Measurements from ENCODE around the gene NTSR1. TPM values are rescaled to one million over a fixed set of nuclear protein-coding genes. Genes with fewer than 3 reads are reported as not detected.

The NTSR1 gene
- total and polyA plus RNA-seq, 7 donors, result 0.60 to 54.0 (median 8.8) TPM; not detected in 1

- peak; percentile 64 for DNase-seq
- TF ChIP-seq, protein P1, sequence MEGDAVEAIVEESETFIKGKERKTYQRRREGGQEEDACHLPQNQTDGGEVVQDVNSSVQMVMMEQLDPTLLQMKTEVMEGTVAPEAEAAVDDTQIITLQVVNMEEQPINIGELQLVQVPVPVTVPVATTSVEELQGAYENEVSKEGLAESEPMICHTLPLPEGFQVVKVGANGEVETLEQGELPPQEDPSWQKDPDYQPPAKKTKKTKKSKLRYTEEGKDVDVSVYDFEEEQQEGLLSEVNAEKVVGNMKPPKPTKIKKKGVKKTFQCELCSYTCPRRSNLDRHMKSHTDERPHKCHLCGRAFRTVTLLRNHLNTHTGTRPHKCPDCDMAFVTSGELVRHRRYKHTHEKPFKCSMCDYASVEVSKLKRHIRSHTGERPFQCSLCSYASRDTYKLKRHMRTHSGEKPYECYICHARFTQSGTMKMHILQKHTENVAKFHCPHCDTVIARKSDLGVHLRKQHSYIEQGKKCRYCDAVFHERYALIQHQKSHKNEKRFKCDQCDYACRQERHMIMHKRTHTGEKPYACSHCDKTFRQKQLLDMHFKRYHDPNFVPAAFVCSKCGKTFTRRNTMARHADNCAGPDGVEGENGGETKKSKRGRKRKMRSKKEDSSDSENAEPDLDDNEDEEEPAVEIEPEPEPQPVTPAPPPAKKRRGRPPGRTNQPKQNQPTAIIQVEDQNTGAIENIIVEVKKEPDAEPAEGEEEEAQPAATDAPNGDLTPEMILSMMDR (IDR thresholded peaks at IDR 0.05), result no peak
- TF ChIP-seq POLR2A (IDR thresholded peaks at IDR 0.05), result no peak
- TF ChIP-seq EP300 (IDR thresholded peaks at IDR 0.05), result no peak
- no peak overlapping the region for H3K4me3 ChIP-seq
- H3K27me3 ChIP-seq, result no peaks in the 10 kb centered on the region
- WGBS, 2 donors, result 88% methylated on average over 9 of the region's 9 CpGs
- H3K36me3 ChIP-seq, result no peaks in the 10 kb centered on the region
- peaks cover 0 to 51% (median 22%) of the 10 kb centered on the region in 4 donors for H3K4me1 ChIP-seq
- H3K9me3 ChIP-seq, result no peaks in the 10 kb centered on the region
- peak overlapping the region in 1 of 4 donors; percentile 16 for H3K27ac ChIP-seq
- intact Hi-C loops (cut with DNase I), result no loop called here
Measured at GRCh38 chr20:62745952-62746288, 37.3 kb downstream of the NTSR1 start.

GRCh38 chr20:62748311-62748710, 39.7 kb downstream of the NTSR1 start:
- peak overlapping the region in 1 of 4 donors; percentile 75 for H3K27ac ChIP-seq
- WGBS, 2 donors, result 68 to 93% methylated on average over 2 of the region's 2 CpGs
- no peak overlapping the region for H3K4me3 ChIP-seq
- no peak for DNase-seq
- peaks cover 0 to 65% (median 33%) of the 10 kb centered on the region in 4 donors for H3K4me1 ChIP-seq
- TF ChIP-seq, protein P1 (IDR thresholded peaks at IDR 0.05), result no peak
- TF ChIP-seq POLR2A (IDR thresholded peaks at IDR 0.05) (no peak), EP300 (IDR thresholded peaks at IDR 0.05) (no peak), POLR2AphosphoS5 (IDR thresholded peaks at IDR 0.05) (no peak)
- no peaks in the 10 kb centered on the region for H3K9me3 ChIP-seq
- H3K27me3 ChIP-seq, result no peaks in the 10 kb centered on the region
- no peaks in the 10 kb centered on the region for H3K36me3 ChIP-seq
- intact Hi-C loops (cut with DNase I), result no loop called here

- H3K27me3 ChIP-seq, result no peaks in the 10 kb centered on the region
- peaks cover 0 to 59% (median 33%) of the 10 kb centered on the region in 4 donors for H3K4me1 ChIP-seq
- H3K36me3 ChIP-seq, result peaks cover 0 to 7% (median 0%) of the 10 kb centered on the region in 4 donors
- DNase-seq, result no peak
- TF ChIP-seq POLR2AphosphoS5 (IDR thresholded peaks at IDR 0.05) (peak in 3 of 4 donors; percentile 33 to 71 (median 55)), POLR2A (IDR thresholded peaks at IDR 0.05) (no peak), EP300 (IDR thresholded peaks at IDR 0.05) (no peak)
- TF ChIP-seq, protein P1 (IDR thresholded peaks at IDR 0.05), result no peak
- 78 to 81% methylated on average over 27 of the region's 27 CpGs for WGBS, 2 donors
- H3K4me3 ChIP-seq, result peak overlapping the region in 2 of 4 donors; percentile 2 to 13
- no peaks in the 10 kb centered on the region for H3K9me3 ChIP-seq
- intact Hi-C loops (cut with DNase I), result loop anchor here (5.0 kb wide), 1 partner anchor 38 kb away; no protein-coding TSS in a partner anchor
- H3K27ac ChIP-seq, result peak overlapping the region in 3 of 4 donors; percentile 49 to 82 (median 75)
Measured at GRCh38 chr20:62749851-62750445, 41.3 kb downstream of the NTSR1 start.

GRCh38 chr20:62751551-62752150, 43.0 kb downstream of the NTSR1 start:
- Histone ChIP-seq H3K9me3 (no peaks in the 10 kb centered on the region), H3K4me1 (peaks cover 0 to 60% (median 38%) of the 10 kb centered on the region in 4 donors), H3K27me3 (no peaks in the 10 kb centered on the region), H3K36me3 (peaks cover 0 to 8% (median 0%) of the 10 kb centered on the region in 4 donors), H3K27ac (peak overlapping the region; percentile 61 to 82 (median 69)), H3K4me3 (no peak overlapping the region)
- WGBS, 2 donors, result 73 to 78% methylated on average over 14 of the region's 14 CpGs
- TF ChIP-seq POLR2AphosphoS5 (IDR thresholded peaks at IDR 0.05) (no peak), EP300 (IDR thresholded peaks at IDR 0.05) (no peak), POLR2A (IDR thresholded peaks at IDR 0.05) (no peak)
- TF ChIP-seq, protein P1 (IDR thresholded peaks at IDR 0.05), result no peak
- intact Hi-C loops (cut with DNase I), result loop anchor here (5.0 kb wide), 1 partner anchor 39 kb away; no protein-coding TSS in a partner anchor
- DNase-seq, result no peak

Data from sigmoid colon (tissue), 7 donors.